Measurements from ENCODE around the gene NRP2. TPM values are rescaled to one million over a fixed set of nuclear protein-coding genes. Genes with fewer than 3 reads are reported as not detected.

The NRP2 gene
- total RNA-seq, 4 donors from 2014 or later, result 35.9 to 156 (median 114) TPM

GRCh38 chr2:205811387-205811786 lies 129.1 kb downstream of the NRP2 start:
- no peaks in the 10 kb centered on the region for H3K36me3 ChIP-seq
- H3K27ac ChIP-seq, result peak overlapping the region in 1 of 2 donors; percentile 37
- H3K27me3 ChIP-seq, result no peaks in the 10 kb centered on the region
- intact Hi-C loops (cut with DNase I; ENCODE audit: low total_unique reads), result no loop called here
- no peak for DNase-seq
- TF ChIP-seq CTCF (IDR thresholded peaks at IDR 0.05) (no peak), POLR2A (IDR thresholded peaks at IDR 0.05) (no peak)
- H3K9me3 ChIP-seq, result no peaks in the 10 kb centered on the region
- no peaks in the 10 kb centered on the region for H3K4me1 ChIP-seq
- no peak overlapping the region for H3K4me3 ChIP-seq

- no peak for TF ChIP-seq CTCF (IDR thresholded peaks at IDR 0.05)
- no peak for TF ChIP-seq POLR2A (IDR thresholded peaks at IDR 0.05)
- no peak for DNase-seq
- Histone ChIP-seq H3K9me3 (no peaks in the 10 kb centered on the region), H3K36me3 (no peaks in the 10 kb centered on the region), H3K4me1 (no peaks in the 10 kb centered on the region), H3K27me3 (no peaks in the 10 kb centered on the region), H3K4me3 (no peak overlapping the region), H3K27ac (no peak overlapping the region)
- intact Hi-C loops (cut with DNase I; ENCODE audit: low total_unique reads), result no loop called here
Measured at GRCh38 chr2:205814039-205814364, 131.7 kb downstream of the NRP2 start.

GRCh38 chr2:205815673-205816072 lies 133.4 kb downstream of the NRP2 start:
- H3K4me3 ChIP-seq, result no peak overlapping the region
- intact Hi-C loops (cut with DNase I; ENCODE audit: low total_unique reads), result no loop called here

GRCh38 chr2:205816268-205816667 lies 134.0 kb downstream of the NRP2 start:
- Histone ChIP-seq H3K4me1 (no peaks in the 10 kb centered on the region), H3K27ac (no peak overlapping the region), H3K36me3 (no peaks in the 10 kb centered on the region), H3K9me3 (no peaks in the 10 kb centered on the region), H3K4me3 (no peak overlapping the region), H3K27me3 (no peaks in the 10 kb centered on the region)
- intact Hi-C loops (cut with DNase I; ENCODE audit: low total_unique reads), result no loop called here
- DNase-seq, result no peak
- TF ChIP-seq CTCF (IDR thresholded peaks at IDR 0.05) (no peak), POLR2A (IDR thresholded peaks at IDR 0.05) (no peak)

More at GRCh38 chr2:205815673-205816072, 133.4 kb downstream of the NRP2 start:
- Histone ChIP-seq H3K27me3 (no peaks in the 10 kb centered on the region), H3K27ac (no peak overlapping the region), H3K36me3 (no peaks in the 10 kb centered on the region), H3K9me3 (no peaks in the 10 kb centered on the region), H3K4me1 (no peaks in the 10 kb centered on the region)
- no peak for DNase-seq
- no peak for TF ChIP-seq CTCF (IDR thresholded peaks at IDR 0.05)
- no peak for TF ChIP-seq POLR2A (IDR thresholded peaks at IDR 0.05)

- Histone ChIP-seq H3K27me3 (no peaks in the 10 kb centered on the region), H3K4me1 (no peaks in the 10 kb centered on the region), H3K36me3 (no peaks in the 10 kb centered on the region), H3K27ac (no peak overlapping the region), H3K9me3 (no peaks in the 10 kb centered on the region), H3K4me3 (no peak overlapping the region)
- DNase-seq, result no peak
- intact Hi-C loops (cut with DNase I; ENCODE audit: low total_unique reads), result no loop called here
- TF ChIP-seq POLR2A (IDR thresholded peaks at IDR 0.05) (no peak), CTCF (IDR thresholded peaks at IDR 0.05) (no peak)
Measured at GRCh38 chr2:205822579-205822978, 140.3 kb downstream of the NRP2 start.
